ENCODE measurements around the gene ANXA2R.

The ANXA2R gene

DNA sequence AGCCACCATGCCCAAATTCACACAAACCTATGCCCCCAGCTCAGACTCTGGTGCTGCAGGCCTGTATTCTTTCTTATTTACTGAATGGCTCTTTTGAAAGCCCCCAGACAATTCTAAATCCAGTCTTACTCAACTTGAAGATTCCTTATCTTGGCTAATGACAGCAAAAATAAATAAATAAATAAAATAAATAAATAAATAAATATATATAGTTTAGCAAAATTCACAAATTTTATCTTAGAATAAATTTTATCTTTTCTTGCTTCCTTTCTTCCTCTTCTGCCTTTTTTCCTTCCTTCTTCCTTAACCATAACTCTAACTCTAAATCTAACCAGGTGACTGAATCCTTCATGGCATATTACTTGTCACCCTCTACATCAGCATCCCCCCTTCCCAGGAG lies 25.6 kb downstream of the ANXA2R start (continued):
- TF ChIP-seq ZNF501 (tag by site-specific recombination; IDR thresholded peaks at IDR 0.05) (peak; percentile 96), SALL2 (tag by site-specific recombination; IDR thresholded peaks at IDR 0.05; ENCODE audit: borderline replicate concordance) (no peak), GLIS1 (tag by site-specific recombination; IDR thresholded peaks at IDR 0.05) (no peak), ZXDB (tag by site-specific recombination; IDR thresholded peaks at IDR 0.05) (peak; percentile 91), ZNF830 (tag by site-specific recombination; IDR thresholded peaks at IDR 0.05; ENCODE audit: low read depth) (no peak), ZNF558 (tag by site-specific recombination; IDR thresholded peaks at IDR 0.05) (peak; percentile 91), ZBTB21 (tag by site-specific recombination; IDR thresholded peaks at IDR 0.05) (peak; percentile 66; the same call in 1 of the 2 replicates), ZNF394 (tag by site-specific recombination; IDR thresholded peaks at IDR 0.05; ENCODE audit: borderline replicate concordance) (peak; percentile 99), BCL11B (tag by site-specific recombination; IDR thresholded peaks at IDR 0.05; ENCODE audit: low read depth) (0 out of 2 replicates have a peak, but pooled peaks have one; percentile 59), ZBTB1 (tag by site-specific recombination; IDR thresholded peaks at IDR 0.05) (peak; percentile 80; the same call in 1 of the 2 replicates), ZNF791 (tag by site-specific recombination; IDR thresholded peaks at IDR 0.05) (peak; percentile 78), ZNF19 (tag by site-specific recombination; IDR thresholded peaks at IDR 0.05; ENCODE audit: low read depth) (peak; percentile 94; the same call in 1 of the 2 replicates), ZNF623 (tag by site-specific recombination; IDR thresholded peaks at IDR 0.05) (peak; percentile 89), GLIS2 (tag by site-specific recombination; IDR thresholded peaks at IDR 0.05) (no peak), MZF1 (tag by site-specific recombination; IDR thresholded peaks at IDR 0.05; ENCODE audit: borderline replicate concordance) (peak; percentile 84; the same call in 1 of the 2 replicates), ZNF654 (tag by site-specific recombination; IDR thresholded peaks at IDR 0.05; ENCODE audit: low read depth) (peak; percentile 49), ZNF341 (tag by site-specific recombination; IDR thresholded peaks at IDR 0.05; ENCODE audit: low read depth) (peak; percentile 64; the same call in 1 of the 2 replicates), ZNF24 (tag by site-specific recombination; IDR thresholded peaks at IDR 0.05) (peak; percentile 68; the same call in 1 of the 2 replicates), ZNF610 (tag by site-specific recombination; IDR thresholded peaks at IDR 0.05; ENCODE audit: borderline replicate concordance) (0 out of 2 replicates have a peak, but pooled peaks have one; percentile 23), ZNF514 (tag by site-specific recombination; IDR thresholded peaks at IDR 0.05) (0 out of 2 replicates have a peak, but pooled peaks have one; percentile 68), ZNF292 (tag by site-specific recombination; IDR thresholded peaks at IDR 0.05; ENCODE audit: borderline replicate concordance, low read depth) (peak; percentile 90; the same call in 1 of the 2 replicates), ZNF366 (tag by site-specific recombination; conservative IDR thresholded peaks at IDR 0.05) (peak; percentile 56), YY1 (tag by site-specific recombination; IDR thresholded peaks at IDR 0.05) (no peak), ZNF302 (tag by site-specific recombination; IDR thresholded peaks at IDR 0.05; ENCODE audit: low read depth) (peak; percentile 68; the same call in 1 of the 2 replicates)
- TF ChIP-seq, protein P1, sequence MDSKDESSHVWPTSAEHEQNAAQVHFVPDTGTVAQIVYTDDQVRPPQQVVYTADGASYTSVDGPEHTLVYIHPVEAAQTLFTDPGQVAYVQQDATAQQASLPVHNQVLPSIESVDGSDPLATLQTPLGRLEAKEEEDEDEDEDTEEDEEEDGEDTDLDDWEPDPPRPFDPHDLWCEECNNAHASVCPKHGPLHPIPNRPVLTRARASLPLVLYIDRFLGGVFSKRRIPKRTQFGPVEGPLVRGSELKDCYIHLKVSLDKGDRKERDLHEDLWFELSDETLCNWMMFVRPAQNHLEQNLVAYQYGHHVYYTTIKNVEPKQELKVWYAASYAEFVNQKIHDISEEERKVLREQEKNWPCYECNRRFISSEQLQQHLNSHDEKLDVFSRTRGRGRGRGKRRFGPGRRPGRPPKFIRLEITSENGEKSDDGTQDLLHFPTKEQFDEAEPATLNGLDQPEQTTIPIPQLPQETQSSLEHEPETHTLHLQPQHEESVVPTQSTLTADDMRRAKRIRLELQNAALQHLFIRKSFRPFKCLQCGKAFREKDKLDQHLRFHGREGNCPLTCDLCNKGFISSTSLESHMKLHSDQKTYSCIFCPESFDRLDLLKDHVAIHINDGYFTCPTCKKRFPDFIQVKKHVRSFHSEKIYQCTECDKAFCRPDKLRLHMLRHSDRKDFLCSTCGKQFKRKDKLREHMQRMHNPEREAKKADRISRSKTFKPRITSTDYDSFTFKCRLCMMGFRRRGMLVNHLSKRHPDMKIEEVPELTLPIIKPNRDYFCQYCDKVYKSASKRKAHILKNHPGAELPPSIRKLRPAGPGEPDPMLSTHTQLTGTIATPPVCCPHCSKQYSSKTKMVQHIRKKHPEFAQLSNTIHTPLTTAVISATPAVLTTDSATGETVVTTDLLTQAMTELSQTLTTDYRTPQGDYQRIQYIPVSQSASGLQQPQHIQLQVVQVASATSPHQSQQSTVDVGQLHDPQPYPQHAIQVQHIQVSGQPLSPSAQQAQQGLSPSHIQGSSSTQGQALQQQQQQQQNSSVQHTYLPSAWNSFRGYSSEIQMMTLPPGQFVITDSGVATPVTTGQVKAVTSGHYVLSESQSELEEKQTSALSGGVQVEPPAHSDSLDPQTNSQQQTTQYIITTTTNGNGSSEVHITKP (tag by site-specific recombination; IDR thresholded peaks at IDR 0.05), result peak; percentile 41; the same call in 1 of the 2 replicates
- TF ChIP-seq, protein P2, sequence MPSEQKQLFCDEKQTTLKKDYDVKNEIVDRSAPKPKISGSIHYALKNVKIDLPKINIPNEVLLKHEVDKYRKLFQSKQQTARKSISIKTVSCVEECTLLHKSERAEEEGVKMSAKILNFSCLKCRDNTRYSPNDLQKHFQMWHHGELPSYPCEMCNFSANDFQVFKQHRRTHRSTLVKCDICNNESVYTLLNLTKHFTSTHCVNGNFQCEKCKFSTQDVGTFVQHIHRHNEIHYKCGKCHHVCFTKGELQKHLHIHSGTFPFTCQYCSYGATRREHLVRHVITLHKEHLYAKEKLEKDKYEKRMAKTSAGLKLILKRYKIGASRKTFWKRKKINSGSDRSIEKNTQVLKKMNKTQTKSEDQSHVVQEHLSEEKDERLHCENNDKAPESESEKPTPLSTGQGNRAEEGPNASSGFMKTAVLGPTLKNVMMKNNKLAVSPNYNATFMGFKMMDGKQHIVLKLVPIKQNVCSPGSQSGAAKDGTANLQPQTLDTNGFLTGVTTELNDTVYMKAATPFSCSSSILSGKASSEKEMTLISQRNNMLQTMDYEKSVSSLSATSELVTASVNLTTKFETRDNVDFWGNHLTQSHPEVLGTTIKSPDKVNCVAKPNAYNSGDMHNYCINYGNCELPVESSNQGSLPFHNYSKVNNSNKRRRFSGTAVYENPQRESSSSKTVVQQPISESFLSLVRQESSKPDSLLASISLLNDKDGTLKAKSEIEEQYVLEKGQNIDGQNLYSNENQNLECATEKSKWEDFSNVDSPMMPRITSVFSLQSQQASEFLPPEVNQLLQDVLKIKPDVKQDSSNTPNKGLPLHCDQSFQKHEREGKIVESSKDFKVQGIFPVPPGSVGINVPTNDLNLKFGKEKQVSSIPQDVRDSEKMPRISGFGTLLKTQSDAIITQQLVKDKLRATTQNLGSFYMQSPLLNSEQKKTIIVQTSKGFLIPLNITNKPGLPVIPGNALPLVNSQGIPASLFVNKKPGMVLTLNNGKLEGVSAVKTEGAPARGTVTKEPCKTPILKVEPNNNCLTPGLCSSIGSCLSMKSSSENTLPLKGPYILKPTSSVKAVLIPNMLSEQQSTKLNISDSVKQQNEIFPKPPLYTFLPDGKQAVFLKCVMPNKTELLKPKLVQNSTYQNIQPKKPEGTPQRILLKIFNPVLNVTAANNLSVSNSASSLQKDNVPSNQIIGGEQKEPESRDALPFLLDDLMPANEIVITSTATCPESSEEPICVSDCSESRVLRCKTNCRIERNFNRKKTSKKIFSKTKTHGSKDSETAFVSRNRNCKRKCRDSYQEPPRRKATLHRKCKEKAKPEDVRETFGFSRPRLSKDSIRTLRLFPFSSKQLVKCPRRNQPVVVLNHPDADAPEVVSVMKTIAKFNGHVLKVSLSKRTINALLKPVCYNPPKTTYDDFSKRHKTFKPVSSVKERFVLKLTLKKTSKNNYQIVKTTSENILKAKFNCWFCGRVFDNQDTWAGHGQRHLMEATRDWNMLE (tag by site-specific recombination; conservative IDR thresholded peaks at IDR 0.05; ENCODE audit: low read depth), result peak; percentile 98
- TF ChIP-seq, protein P3, sequence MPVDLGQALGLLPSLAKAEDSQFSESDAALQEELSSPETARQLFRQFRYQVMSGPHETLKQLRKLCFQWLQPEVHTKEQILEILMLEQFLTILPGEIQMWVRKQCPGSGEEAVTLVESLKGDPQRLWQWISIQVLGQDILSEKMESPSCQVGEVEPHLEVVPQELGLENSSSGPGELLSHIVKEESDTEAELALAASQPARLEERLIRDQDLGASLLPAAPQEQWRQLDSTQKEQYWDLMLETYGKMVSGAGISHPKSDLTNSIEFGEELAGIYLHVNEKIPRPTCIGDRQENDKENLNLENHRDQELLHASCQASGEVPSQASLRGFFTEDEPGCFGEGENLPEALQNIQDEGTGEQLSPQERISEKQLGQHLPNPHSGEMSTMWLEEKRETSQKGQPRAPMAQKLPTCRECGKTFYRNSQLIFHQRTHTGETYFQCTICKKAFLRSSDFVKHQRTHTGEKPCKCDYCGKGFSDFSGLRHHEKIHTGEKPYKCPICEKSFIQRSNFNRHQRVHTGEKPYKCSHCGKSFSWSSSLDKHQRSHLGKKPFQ (tag by site-specific recombination; IDR thresholded peaks at IDR 0.05), result 0 out of 2 replicates have a peak, but pooled peaks have one; percentile 17

All from HEK293 (cell line).